Activated naive CD8-positive, alpha-beta T cell treated with anti-CD3 and anti-CD28 coated beads, Interleukin-2, amount 50 U/mL, for 24 hours (primary cell): ENCODE data around the gene SRM.
"Not testable (repeated sequence)": the region's sequence is repeated elsewhere in the genome, so short reads cannot be mapped to it uniquely, and the experiment has no call there.

ENCODE experiments used
- ATAC-seq: fragments of 150-1000 bp; cut with Tn5 transposase; one replicate; pipeline ENCODE4 v1.10.0; 2021
- DNase-seq: peaks from one replicate; pipeline ENCODE4 v3.0.0; 2021
- H3K27ac Mint-ChIP-seq: one replicate; pipeline ENCODE4 v1.8.0; 2021; ENCODE audit warnings: mild to moderate bottlenecking, mixed read lengths
- H3K27me3 Mint-ChIP-seq: one replicate; pipeline ENCODE4 v1.8.0; 2021; ENCODE audit warnings: mixed read lengths
- H3K36me3 Mint-ChIP-seq: one replicate; pipeline ENCODE4 v1.8.0; 2021; ENCODE audit warnings: low read depth, mixed read lengths
- H3K4me1 Mint-ChIP-seq: one replicate; pipeline ENCODE4 v1.8.0; 2021; ENCODE audit warnings: mixed read lengths
- H3K4me3 Mint-ChIP-seq: one replicate; pipeline ENCODE4 v1.8.0; 2021; ENCODE audit warnings: mild to moderate bottlenecking, moderate library complexity, mixed read lengths
- H3K9me3 Mint-ChIP-seq: one replicate; pipeline ENCODE4 v1.8.0; 2021; ENCODE audit warnings: mixed read lengths

The SRM gene

GRCh38 chr1:11025618-11026017, 34.2 kb downstream of the SRM start:
- peak overlapping the region; percentile 7 for H3K27ac Mint-ChIP-seq
- DNase-seq, result no peak

GRCh38 chr1:11024874-11025203, 35.0 kb downstream of the SRM start:
- ATAC-seq (no peak), DNase-seq (no peak)
- Mint-ChIP-seq H3K4me1 (peaks cover 17% of the 10 kb centered on the region), H3K27ac (peak overlapping the region; percentile 39), H3K36me3 (peaks cover 72% of the 10 kb centered on the region), H3K4me3 (no peak overlapping the region), H3K27me3 (no peaks in the 10 kb centered on the region), H3K9me3 (no peaks in the 10 kb centered on the region)

More at GRCh38 chr1:11025618-11026017, 34.2 kb downstream of the SRM start:
- Mint-ChIP-seq H3K9me3 (no peaks in the 10 kb centered on the region), H3K36me3 (peaks cover 68% of the 10 kb centered on the region), H3K4me1 (peaks cover 17% of the 10 kb centered on the region), H3K4me3 (no peak overlapping the region), H3K27me3 (no peaks in the 10 kb centered on the region)
- no peak for ATAC-seq

- no peak overlapping the region for H3K27ac Mint-ChIP-seq
- H3K27me3 Mint-ChIP-seq, result no peaks in the 10 kb centered on the region
- H3K9me3 Mint-ChIP-seq, result no peaks in the 10 kb centered on the region
- peaks cover 17% of the 10 kb centered on the region for H3K4me1 Mint-ChIP-seq
- ATAC-seq (no peak), DNase-seq (no peak)
- no peak overlapping the region for H3K4me3 Mint-ChIP-seq
- H3K36me3 Mint-ChIP-seq, result peaks cover 74% of the 10 kb centered on the region
These were observed 35.5 kb downstream of the SRM start for GRCh38 chr1:11024154-11024873.

GRCh38 chr1:11023201-11023600, 36.6 kb downstream of the SRM start:
- Mint-ChIP-seq H3K27me3 (no peaks in the 10 kb centered on the region), H3K36me3 (peaks cover 84% of the 10 kb centered on the region), H3K27ac (peak overlapping the region; percentile 7), H3K4me3 (no peak overlapping the region), H3K9me3 (no peaks in the 10 kb centered on the region), H3K4me1 (peaks cover 22% of the 10 kb centered on the region)
- DNase-seq (no peak), ATAC-seq (no peak)

- Mint-ChIP-seq H3K9me3 (no peaks in the 10 kb centered on the region), H3K27ac (no peak overlapping the region), H3K27me3 (no peaks in the 10 kb centered on the region), H3K4me3 (no peak overlapping the region), H3K36me3 (peaks cover 79% of the 10 kb centered on the region), H3K4me1 (peaks cover 29% of the 10 kb centered on the region)
- no peak for DNase-seq
- no peak for ATAC-seq
These were observed 39.8 kb downstream of the SRM start for GRCh38 chr1:11019971-11020370.

- Mint-ChIP-seq H3K4me1 (peaks cover 32% of the 10 kb centered on the region), H3K36me3 (peaks cover 79% of the 10 kb centered on the region)
- not testable (repeated sequence) for H3K27ac Mint-ChIP-seq, H3K27me3 Mint-ChIP-seq, H3K4me3 Mint-ChIP-seq, DNase-seq, H3K9me3 Mint-ChIP-seq, ATAC-seq
These were observed 40.5 kb downstream of the SRM start for GRCh38 chr1:11019358-11019757.

- Mint-ChIP-seq H3K27ac (peak overlapping the region; percentile 89), H3K27me3 (no peaks in the 10 kb centered on the region), H3K36me3 (peaks cover 37% of the 10 kb centered on the region), H3K9me3 (no peaks in the 10 kb centered on the region), H3K4me3 (peak overlapping the region; percentile 91), H3K4me1 (peaks cover 32% of the 10 kb centered on the region)
- ATAC-seq (peak; percentile 7), DNase-seq (no peak)
These were observed 46.7 kb downstream of the SRM start for GRCh38 chr1:11013160-11013531.

- H3K9me3 Mint-ChIP-seq, result no peaks in the 10 kb centered on the region
- peak within 1 kb of the TSS; percentile 99 for H3K27ac Mint-ChIP-seq
- peak; percentile 91 for DNase-seq
- H3K36me3 Mint-ChIP-seq, result peaks cover 35% of the 10 kb centered on the region
- no peaks in the 10 kb centered on the region for H3K27me3 Mint-ChIP-seq
- peak; percentile 89 for ATAC-seq
- peaks cover 30% of the 10 kb centered on the region for H3K4me1 Mint-ChIP-seq
- peak within 1 kb of the TSS; percentile 91 for H3K4me3 Mint-ChIP-seq
These were observed 47.3 kb downstream of the SRM start, which contains the start of gene TARDBP for GRCh38 chr1:11012260-11013159. Gene TARDBP, plus strand, starts transcription at chr1:11012654. Its CDS starts 1,074 bp downstream, at chr1:11013728.
